Loucy (cell line): ENCODE measurements around the gene PARP3.

ENCODE experiments used
- H2AFZ ChIP-seq: fragments of 200-600 bp; sonication (generic); 2 replicates; pipeline ENCODE4 v1.6.0; 2016; ENCODE audit warnings: antibody characterized with exemption, mild to moderate bottlenecking, low read length, moderate library complexity
- H3F3A ChIP-seq: fragments of 200-600 bp; 2 replicates; pipeline ENCODE4 v1.6.0; 2016; ENCODE audit warnings: antibody characterized with exemption, low read depth, mild to moderate bottlenecking
- H3K27me3 ChIP-seq: fragments of 200-600 bp; sonication (generic); 2 replicates; pipeline ENCODE4 v1.6.1; 2014; ENCODE audit warnings: low read length, mild to moderate bottlenecking; ENCODE audit not compliant: insufficient read depth, poor library complexity, severe bottlenecking
- H3K36me3 ChIP-seq: fragments of 200-600 bp; sonication (generic); 2 replicates; pipeline ENCODE4 v1.6.1; 2016; ENCODE audit warnings: low read length; ENCODE audit not compliant: insufficient read depth
- H3K4me1 ChIP-seq: fragments of 200-600 bp; sonication (generic); 2 replicates; pipeline ENCODE4 v1.5.1; 2014; ENCODE audit warnings: low read length, mild to moderate bottlenecking; ENCODE audit not compliant: insufficient read depth, poor library complexity, severe bottlenecking
- H3K4me2 ChIP-seq: fragments of 200-600 bp; sonication (generic); 2 replicates; pipeline ENCODE4 v1.6.0; 2014; ENCODE audit warnings: antibody characterized with exemption, low read length, low read depth, mild to moderate bottlenecking; ENCODE audit not compliant: poor library complexity, severe bottlenecking
- H3K4me3 ChIP-seq: fragments of 200-600 bp; sonication (generic); 2 replicates; pipeline ENCODE4 v1.5.1; 2014; ENCODE audit warnings: low read length, mild to moderate bottlenecking, mixed read lengths; ENCODE audit not compliant: poor library complexity, severe bottlenecking
- H3K79me2 ChIP-seq: fragments of 200-600 bp; sonication (generic); 2 replicates; pipeline ENCODE4 v1.6.1; 2014; ENCODE audit warnings: low read length; ENCODE audit not compliant: insufficient read depth
- H3K9ac ChIP-seq: fragments of 200-600 bp; sonication (generic); 2 replicates; pipeline ENCODE4 v1.6.0; 2014; ENCODE audit warnings: mild to moderate bottlenecking, low read depth, low read length, moderate library complexity; ENCODE audit not compliant: poor library complexity, severe bottlenecking
- H3K9me2 ChIP-seq: fragments of 200-600 bp; sonication (generic); replicated peaks from 2 replicates; pipeline ENCODE4 v1.6.1; 2016; ENCODE audit warnings: low read depth, low read length, mixed read lengths
- H3K9me3 ChIP-seq: fragments of 200-600 bp; sonication (generic); 2 replicates; pipeline ENCODE4 v1.6.1; 2014; ENCODE audit warnings: mild to moderate bottlenecking, antibody characterized with exemption, low read length, low read depth; ENCODE audit not compliant: insufficient read depth
- H4K20me1 ChIP-seq: fragments of 200-600 bp; sonication (generic); 2 replicates; pipeline ENCODE4 v1.6.0; 2014; ENCODE audit warnings: antibody characterized with exemption, low read length, mild to moderate bottlenecking; ENCODE audit not compliant: insufficient read depth, poor library complexity, severe bottlenecking
- CTCF ChIP-seq: fragments of 200-600 bp; sonication (generic); conservative IDR thresholded peaks from 2 replicates; pipeline ENCODE4 v1.5.1; 2014; ENCODE audit warnings: mild to moderate bottlenecking, antibody characterized with exemption, low read length
- EZH2phosphoT487 ChIP-seq: fragments of 200-600 bp; IDR thresholded peaks from 2 replicates; pipeline ENCODE4 v1.6.1; 2018; ENCODE audit warnings: antibody characterized with exemption, mild to moderate bottlenecking, moderate library complexity, borderline replicate concordance

Gene PARP3

GRCh38 chr3:51955893-51956770, 14.0 kb downstream of the PARP3 start:
- H3K79me2 ChIP-seq: no peaks in the 10 kb centered on the region
- H3K4me3 ChIP-seq: no peak overlapping the region
- H3K9me3 ChIP-seq: no peaks in the 10 kb centered on the region
- H3K9me2 ChIP-seq: no peaks in the 10 kb centered on the region
- no peaks in the 10 kb centered on the region for H3K4me1 ChIP-seq
- no peak overlapping the region for H2AFZ ChIP-seq
- H3K27me3 ChIP-seq: no peaks in the 10 kb centered on the region
- no peaks in the 10 kb centered on the region for H4K20me1 ChIP-seq
- TF ChIP-seq EZH2phosphoT487: no peak
- TF ChIP-seq CTCF: no peak; the same call in 1 of the 2 replicates
- H3K36me3 ChIP-seq: no peaks in the 10 kb centered on the region
- H3K9ac ChIP-seq: no peak overlapping the region
- H3F3A ChIP-seq: no peaks in the 10 kb centered on the region
- no peak overlapping the region for H3K4me2 ChIP-seq

GRCh38 chr3:51957520-51958205, 15.5 kb downstream of the PARP3 start:
- Histone ChIP-seq H2AFZ (no peak overlapping the region), H3K27me3 (no peaks in the 10 kb centered on the region), H4K20me1 (no peaks in the 10 kb centered on the region), H3K9ac (no peak overlapping the region), H3K4me1 (no peaks in the 10 kb centered on the region), H3F3A (no peaks in the 10 kb centered on the region), H3K9me3 (no peaks in the 10 kb centered on the region), H3K36me3 (no peaks in the 10 kb centered on the region), H3K9me2 (no peaks in the 10 kb centered on the region), H3K4me3 (no peak overlapping the region), H3K79me2 (no peaks in the 10 kb centered on the region), H3K4me2 (no peak overlapping the region)
- TF ChIP-seq EZH2phosphoT487 (no peak), CTCF (no peak)

DNA sequence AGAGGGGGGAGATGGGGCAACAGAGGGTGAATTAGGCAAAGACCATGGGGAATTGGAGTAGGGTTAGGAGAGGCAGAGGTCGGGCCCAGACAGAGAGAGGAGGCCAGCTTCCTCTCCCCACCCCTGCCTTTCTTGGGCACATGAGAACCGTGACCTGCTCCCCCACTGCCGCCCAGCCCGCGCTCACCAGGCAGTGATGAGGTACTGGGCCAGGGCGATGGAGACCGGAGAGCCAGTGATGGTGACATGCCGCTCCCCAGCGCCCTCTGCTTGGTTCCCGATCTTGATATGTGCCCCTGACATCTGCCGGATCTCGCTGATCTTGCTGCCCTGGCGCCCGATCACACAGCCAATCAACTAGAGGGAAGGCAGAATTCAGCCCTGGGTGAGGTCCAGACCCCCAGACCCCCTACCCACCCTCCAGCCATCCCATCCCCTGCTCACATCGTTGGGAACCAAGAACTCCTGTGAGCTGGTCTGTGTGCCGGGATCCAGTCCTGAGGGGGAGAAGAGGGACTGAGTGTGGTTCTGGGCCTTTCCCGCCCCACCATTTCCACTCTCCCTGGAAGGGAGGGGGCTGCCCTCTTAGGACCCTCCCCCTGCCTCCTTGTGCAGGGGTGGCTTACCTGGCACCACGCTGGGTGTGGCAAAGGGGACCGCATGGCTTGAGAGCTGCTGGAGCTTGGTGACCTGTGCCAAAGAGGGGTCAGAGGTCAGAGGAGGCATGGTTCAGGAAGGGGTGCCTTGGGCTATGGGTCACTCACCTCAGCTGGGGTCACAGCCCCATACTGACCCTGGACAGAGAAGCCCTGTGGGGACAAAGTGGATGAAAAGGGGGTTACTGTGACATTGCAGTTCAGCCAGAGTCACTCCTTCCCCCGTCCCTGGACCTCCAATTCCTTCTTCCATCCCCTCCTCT, 16.7 kb downstream of the PARP3 start:
- H3K9me2 ChIP-seq: no peaks in the 10 kb centered on the region
- H3K27me3 ChIP-seq: no peaks in the 10 kb centered on the region
- no peak overlapping the region for H3K4me2 ChIP-seq
- TF ChIP-seq CTCF (no peak), EZH2phosphoT487 (no peak)
- H2AFZ ChIP-seq: no peak overlapping the region
- no peaks in the 10 kb centered on the region for H4K20me1 ChIP-seq
- H3K9ac ChIP-seq: no peak overlapping the region
- no peak overlapping the region for H3K4me3 ChIP-seq
- H3K79me2 ChIP-seq: no peaks in the 10 kb centered on the region
- H3K36me3 ChIP-seq: no peaks in the 10 kb centered on the region
- H3K4me1 ChIP-seq: no peaks in the 10 kb centered on the region
- H3F3A ChIP-seq: no peaks in the 10 kb centered on the region
- H3K9me3 ChIP-seq: no peaks in the 10 kb centered on the region
